Stimulated activated naive CD4-positive, alpha-beta T cell (primary cell): Measurements from ENCODE around the gene C5orf58.

Experiments
- DNase-seq, 6 experiments: peaks; one replicate each; lab custom pipeline; 2025; lab: John Stamatoyannopoulos, UW

The C5orf58 gene

DNA sequence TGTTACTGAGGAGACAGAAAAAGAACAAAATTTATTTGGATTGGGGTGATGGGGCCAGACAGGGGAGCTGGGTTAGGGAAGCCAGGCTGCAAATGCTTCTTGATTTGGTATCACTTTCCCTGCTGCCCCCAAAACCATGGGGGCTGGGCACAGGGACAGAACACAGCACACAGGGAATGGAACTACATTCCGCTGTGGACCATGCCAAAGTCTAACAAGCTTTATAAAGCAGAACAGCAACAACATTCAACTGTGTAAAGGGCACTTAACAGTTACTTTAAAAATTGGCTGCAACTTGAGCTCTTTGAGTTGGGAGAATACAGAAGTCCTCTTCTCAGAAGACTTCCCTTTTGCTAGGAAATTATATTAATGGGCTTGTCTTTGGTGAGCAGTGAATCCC is 23.8 kb downstream of the C5orf58 start:
- no peak for DNase-seq

GRCh38 chr5:170257370-170257769 is 24.6 kb downstream of the C5orf58 start:
- no peak for DNase-seq

GRCh38 chr5:170261528-170262043 is 28.8 kb downstream of the C5orf58 start:
- no peak for DNase-seq

DNA sequence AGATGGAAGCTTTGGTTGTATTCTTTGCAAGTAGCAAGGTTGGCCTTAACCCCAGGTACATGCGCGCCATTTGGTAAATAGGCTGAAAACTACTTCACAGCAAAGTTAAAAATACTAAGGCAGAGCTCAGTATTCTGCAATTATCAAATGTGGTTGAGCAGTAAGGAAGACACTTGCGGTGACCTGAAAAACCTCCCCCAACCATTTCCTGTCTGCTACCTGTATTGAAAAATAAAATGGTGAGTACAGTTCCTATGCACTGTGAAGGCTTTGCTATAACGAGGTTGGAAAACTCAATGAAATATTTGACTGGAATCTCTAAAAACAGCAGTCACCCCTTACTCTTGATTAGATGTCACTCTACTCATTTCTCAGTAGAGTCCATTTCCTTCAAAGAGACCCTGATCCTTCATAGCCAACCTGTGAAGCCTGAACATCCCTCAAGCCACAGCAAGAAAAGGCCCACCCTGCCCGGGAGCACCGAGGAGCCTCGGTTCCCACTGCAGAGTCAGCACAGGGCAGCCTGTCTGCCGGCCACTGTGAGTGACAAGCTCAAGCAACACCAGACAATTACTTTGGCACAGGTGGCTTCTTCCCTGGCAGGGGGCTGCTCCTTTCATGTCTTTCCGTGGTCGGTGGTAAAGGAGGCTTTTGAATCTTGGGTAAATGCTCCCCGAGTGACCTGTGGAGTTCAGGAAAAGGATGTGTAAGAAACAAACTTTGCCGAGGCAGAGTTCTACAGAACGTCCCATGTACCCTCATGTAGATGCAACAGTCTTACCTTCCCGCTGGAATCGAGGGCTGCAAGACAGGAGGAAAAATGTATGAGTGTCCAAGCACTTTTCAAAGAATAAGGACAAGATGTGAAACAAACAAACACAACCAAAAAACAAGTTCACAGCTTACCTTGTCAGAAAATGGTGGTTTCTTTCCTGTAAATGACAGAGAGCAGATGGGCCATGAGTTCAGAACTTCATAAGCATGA is 29.6 kb downstream of the C5orf58 start:
- peak; percentile 26 to 86 (median 71) for DNase-seq

DNA sequence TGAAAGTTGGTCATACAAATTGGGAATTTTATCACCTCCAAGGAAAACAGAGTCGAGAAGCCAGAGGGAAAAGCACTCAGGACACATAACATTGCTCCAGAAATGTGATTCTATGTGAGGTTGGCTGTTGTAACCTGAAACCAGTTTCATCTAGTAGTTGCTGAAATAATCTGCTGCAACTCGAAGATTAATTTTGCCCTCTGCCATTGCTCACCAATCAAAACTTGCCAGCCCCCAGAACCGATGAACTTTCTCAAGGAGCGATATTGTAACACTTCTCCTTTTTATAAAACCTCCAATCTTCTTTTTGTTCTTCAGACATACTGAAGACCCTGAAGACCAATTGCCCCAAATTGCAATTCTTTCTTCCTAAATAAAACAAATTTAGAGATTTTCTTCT is 31.1 kb downstream of the C5orf58 start:
- DNase-seq: no peak

DNA sequence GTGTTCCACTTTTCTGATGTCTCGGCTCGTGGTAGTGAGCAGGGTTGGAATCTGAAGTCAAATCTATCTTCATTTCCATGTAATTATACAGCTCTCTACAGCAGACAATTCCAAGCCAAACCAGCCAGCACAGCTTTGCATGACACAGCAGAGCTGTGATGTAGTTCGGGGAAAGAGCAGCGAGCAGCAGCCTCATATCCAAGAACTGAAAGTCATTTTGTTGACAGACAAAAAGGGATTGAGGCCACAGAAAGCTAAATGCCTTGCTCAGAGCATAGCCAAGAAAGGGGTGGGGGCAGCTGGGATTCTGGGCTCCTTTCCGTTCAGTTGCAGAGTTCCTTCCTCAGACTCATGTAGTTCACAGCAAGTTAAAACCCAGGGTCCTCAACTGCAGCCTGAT is 32.7 kb downstream of the C5orf58 start:
- DNase-seq: no peak

- DNase-seq: peak; percentile 28 to 65 (median 54)
Measured at GRCh38 chr5:170266570-170267381, 34.0 kb downstream of the C5orf58 start.

GRCh38 chr5:170267431-170268152 is 34.8 kb downstream of the C5orf58 start:
- DNase-seq: peak; percentile 43 to 83 (median 74)

- no peak for DNase-seq
Measured at GRCh38 chr5:170268153-170268689, 35.4 kb downstream of the C5orf58 start.

DNA sequence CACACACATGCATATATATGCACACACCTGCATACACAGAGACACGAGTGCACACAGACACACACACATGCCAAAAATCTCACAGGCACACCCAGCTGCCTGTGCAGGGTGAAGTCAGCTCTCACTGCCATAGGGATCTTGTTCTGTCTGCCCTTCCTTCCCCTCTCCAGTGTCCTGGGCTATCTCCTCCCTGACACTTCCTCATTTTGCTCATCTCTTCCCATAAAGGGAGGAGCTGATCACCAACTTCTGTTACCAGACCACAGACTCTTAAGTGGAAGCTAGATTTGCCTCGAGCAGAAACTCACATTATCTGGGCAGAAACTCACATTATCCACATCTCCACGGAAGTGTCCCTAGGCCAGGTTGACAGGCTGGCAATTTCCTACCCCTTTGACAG is 36.1 kb downstream of the C5orf58 start:
- no peak for DNase-seq

- no peak for DNase-seq
Measured at GRCh38 chr5:170269579-170269978, 36.8 kb downstream of the C5orf58 start.

- no peak for DNase-seq
Measured at GRCh38 chr5:170270293-170271069, 37.7 kb downstream of the C5orf58 start.

GRCh38 chr5:170273968-170274710 is 41.4 kb downstream of the C5orf58 start:
- DNase-seq: peak; percentile 42 to 72 (median 58)

DNA sequence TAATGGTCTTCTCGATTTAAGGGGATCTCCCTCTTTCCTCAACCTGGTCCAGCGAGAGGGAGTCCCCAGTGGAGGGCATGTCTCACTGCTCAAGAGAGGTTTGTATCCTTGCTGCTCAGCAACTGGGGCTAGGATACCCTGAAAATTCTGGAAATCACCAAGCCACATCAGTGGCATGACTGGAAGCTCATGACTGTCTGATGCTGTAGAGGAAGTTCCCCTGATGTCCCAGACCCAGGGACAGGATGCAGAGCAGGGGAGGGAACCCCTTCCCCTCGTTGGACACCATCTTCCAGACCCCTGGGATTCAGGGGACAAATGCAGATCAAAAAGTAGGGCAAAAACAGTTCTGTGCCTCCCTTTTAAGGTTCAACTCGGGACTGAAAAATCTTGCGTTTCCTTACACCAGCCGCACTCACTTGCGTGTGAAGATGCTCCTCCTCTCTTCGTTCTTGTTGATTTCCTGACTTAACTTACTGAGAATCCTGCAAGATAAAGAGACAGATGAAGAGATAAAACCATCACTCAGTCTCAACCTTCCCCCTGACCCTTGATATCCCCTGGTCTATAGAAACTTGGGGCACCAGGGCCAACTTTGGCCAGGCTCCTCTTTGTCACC is 42.7 kb downstream of the C5orf58 start:
- peak; percentile 48 to 77 (median 63) for DNase-seq

GRCh38 chr5:170276140-170276539 is 43.4 kb downstream of the C5orf58 start:
- no peak for DNase-seq

- DNase-seq: peak in 3 of 6 experiments; percentile 29 to 40 (median 37)
Measured at GRCh38 chr5:170277867-170278281, 45.1 kb downstream of the C5orf58 start.

- DNase-seq: peak; percentile 75 to 91 (median 82)
Measured at GRCh38 chr5:170278611-170279458, 46.0 kb downstream of the C5orf58 start.

- DNase-seq: no peak
Measured at GRCh38 chr5:170279459-170279817, 46.7 kb downstream of the C5orf58 start.
